SK-N-SH treated with all-trans-retinoic acid at 6 μM for 48 hours (cell line): ENCODE results near the gene FAM90A26.
"Not testable (repeated sequence)": the region's sequence is repeated elsewhere in the genome, so short reads cannot be mapped to it uniquely, and the experiment has no call there.

Experiments used
- ATAC-seq: fragments of 200-7000 bp; cut with Tn5 transposase; 3 replicates; pipeline ENCODE4 v1.9.1; 2020; ENCODE audit warnings: mild to moderate bottlenecking, moderate library complexity
- BACH2 ChIP-seq: fragments of 250-450 bp; sonication (Bioruptor Pico); IDR thresholded peaks from 2 replicates; pipeline ENCODE4 v1.9.0; 2021; ENCODE audit warnings: mild to moderate bottlenecking, borderline replicate concordance

Gene FAM90A26

DNA sequence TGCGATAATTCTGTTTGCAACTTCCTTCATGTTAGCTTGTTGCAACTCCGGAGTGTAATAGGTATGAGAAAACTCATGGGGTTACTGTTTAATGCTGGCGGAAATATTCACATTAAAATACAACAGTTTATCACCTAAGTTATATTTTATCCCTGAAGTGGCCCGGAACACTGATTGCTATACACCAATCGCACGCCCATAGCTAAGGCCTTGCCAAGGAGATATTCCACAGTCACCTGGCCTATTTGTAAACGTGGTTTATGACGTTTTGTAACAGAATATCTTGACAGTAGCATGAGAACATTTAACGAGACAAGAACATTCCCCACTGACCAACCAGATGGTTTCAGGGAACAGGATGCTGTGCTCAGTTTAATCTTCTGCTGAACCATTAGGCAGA, 23.2 kb upstream of the FAM90A26 start:
- no peak for TF ChIP-seq BACH2
- ATAC-seq, result no peak

GRCh38 chr4:9147368-9147767, 22.8 kb upstream of the FAM90A26 start:
- not testable (repeated sequence) for ATAC-seq

- not testable (repeated sequence) for ATAC-seq
Measured at GRCh38 chr4:9148611-9149409, 21.4 kb upstream of the FAM90A26 start.

DNA sequence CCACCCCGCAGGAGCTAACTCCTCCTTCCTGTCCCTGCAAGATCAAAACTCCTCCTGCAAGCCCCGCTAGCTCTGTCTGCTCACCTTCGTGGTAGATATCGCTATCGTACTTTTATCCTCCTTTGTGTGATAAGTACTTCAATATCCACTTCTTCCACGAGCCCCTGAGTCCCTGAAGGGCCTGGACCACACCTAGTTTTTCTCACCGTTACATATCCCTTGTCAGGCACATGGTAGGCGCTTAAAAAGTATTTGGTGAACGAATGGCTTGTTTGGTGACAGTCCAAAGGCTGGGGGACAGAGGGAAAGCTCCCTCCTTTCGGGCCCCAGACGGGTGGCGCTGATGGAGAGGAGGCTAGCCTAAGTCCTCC, 18.4 kb upstream of the FAM90A26 start:
- not testable (repeated sequence) for ATAC-seq

DNA sequence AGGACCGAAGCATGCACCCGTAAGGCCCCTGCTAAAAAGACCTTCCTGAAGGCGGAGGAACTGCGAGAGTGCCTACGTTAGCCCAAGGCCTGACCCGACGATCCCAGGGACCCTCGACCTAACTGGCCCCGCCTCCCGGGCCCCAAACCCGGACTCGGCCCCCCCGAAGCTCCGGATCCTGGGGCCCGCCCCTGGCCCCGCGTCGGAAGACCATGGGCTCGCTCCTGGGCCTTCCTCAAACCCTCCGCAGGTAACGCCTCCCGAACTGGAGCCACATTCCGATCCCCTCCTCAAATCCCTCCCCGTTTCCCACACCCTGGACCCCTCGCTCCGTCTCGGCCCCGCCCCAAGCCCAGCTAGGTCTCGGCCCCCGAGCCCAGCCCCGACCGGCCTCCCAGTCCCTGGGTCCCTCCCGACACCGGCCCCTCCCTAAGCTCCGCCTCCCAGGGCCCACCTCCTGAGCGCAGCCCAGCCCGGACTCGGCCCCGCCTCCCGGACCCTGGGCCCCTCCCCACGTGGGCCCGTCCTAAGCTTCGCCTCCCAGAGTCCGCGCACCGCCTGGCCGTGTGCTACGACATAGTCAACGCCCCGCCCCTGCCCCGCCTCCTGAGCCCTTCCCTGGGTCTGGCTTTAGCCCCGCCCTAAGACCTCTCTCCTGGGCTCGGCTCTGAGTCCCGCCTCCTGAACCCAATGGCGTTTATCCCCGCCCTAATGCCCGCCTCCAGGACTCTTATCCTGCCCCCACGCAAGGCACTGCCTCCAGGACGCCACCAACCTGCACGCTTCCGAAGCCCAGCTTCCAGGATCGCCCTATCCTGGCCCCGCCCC, 17.8 kb upstream of the FAM90A26 start:
- peak; percentile 91 for ATAC-seq

DNA sequence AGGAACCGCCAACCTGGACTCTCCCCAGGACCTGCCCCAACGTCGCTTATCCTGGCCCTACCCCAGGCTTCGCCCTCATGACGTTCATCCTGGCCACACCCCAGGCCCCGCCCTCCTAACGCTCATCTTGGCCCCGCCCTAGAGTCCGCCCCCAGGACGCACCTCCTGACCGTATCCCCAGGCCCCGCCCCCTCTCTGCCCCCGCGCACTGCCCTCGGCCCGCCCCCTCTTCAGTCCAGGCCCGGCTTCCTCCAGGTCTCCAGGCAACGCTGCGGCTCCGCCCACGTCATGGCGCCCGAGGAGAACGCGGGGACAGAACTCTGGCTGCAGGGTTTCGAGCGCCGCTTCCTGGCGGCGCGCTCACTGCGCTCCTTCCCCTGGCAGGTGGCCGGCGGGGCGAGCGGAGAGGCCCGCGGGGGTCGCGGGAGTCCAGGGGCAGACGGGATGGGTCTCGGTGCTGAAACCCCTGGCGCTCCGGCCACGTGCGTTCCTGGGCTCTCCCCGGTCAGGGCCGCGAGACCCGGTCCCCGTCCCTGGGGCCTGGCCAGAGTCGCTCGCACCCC, 17.1 kb upstream of the FAM90A26 start:
- ATAC-seq, result peak; percentile 100

DNA sequence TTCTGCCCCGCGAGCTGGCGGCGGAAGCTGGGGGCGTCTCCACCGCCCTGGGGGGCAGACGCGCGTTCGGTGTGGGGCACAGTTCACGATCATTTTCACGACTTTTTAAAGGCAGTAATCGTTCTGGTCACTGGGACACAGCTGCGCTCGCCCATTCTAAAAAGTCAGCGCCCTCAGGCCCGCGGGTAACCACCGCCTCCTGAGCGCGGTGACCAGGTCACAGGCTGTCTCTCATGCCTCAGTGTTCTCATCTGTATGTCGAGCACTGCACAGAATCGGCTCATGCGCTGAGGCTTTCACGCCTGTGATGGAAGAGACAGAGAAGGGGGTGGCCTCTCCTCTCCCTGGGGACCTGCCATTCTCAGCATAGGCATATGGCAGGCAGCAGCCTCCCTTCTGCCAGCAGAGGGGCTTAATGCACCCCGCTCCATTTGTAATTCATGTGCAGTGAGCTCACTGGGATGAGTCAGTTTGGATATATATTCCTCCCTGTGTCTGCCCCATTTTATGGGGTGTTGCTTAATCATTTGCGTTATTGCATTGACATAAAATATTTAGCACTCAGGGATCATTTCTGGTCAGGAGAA, 16.5 kb upstream of the FAM90A26 start:
- not testable (repeated sequence) for ATAC-seq

DNA sequence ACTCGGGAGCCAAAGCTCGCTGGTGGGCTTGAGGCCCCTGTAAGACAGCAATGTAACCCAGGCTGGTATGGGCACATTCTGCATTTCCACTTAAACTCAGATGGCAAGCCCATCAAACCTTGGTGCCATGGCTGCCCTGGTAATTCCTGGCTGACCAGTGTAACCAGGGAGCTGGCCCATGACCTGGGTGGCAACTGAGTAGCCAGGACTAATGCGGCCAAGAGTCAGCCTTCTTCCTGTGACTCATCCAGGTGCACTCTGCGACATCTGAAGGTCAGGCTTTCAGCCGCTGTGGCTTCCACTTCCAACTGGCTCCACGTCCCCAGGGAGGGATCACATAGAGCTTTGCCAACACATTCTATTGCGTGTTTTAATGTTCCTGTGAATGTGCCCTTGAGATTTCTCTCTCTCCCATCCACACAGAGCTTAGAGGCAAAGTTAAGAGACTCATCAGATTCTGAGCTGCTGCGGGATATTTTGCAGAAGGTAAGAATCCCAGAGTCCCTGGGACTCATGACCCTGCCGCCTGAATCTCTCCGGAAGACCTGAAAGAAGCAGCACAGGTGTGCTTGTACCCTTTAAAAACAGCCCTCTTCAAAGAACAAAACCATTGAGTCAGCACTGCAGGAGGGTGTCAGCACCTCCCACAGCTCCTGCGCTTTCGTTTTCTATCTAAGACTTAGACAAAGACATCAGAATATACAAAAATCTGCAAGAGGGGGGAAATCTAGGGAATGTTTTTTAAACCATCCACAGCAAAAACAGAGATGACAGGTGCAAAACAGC, 14.9 kb upstream of the FAM90A26 start:
- ATAC-seq, result not testable (repeated sequence)

- ATAC-seq, result not testable (repeated sequence)
Measured at GRCh38 chr4:9158392-9158791, 11.8 kb upstream of the FAM90A26 start.

GRCh38 chr4:9160046-9160445, 10.2 kb upstream of the FAM90A26 start:
- not testable (repeated sequence) for ATAC-seq

GRCh38 chr4:9165990-9166389, 4.2 kb upstream of the FAM90A26 start:
- not testable (repeated sequence) for ATAC-seq

DNA sequence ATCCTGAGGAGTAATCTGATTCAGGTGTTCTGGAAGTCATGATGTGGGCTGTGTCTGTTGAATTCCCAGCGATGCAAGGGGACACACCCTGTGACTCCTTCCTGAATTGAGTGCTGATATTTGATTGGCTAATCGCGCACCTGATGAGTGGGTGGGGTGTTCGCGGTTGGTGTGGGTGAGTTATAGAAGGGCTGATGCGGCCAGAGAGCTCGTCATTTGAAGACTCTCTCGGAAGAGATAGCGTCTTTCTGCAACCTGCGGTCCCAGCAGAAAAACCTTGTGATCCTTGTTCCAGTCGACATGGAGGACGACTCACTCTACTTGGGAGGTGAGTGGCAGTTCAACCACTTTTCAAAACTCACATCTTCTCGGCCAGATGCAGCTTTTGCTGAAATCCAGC, 40.1 kb downstream of the FAM90A26 start, which contains the start of gene USP17L10:
USP17L10 (plus strand) TSS at position 301 of the 400 bp plus-strand sequence; CDS start at position 301, 0 bp downstream.
- not testable (repeated sequence) for ATAC-seq

- not testable (repeated sequence) for ATAC-seq
Measured at GRCh38 chr4:9214701-9215100, 44.5 kb downstream of the FAM90A26 start.

DNA sequence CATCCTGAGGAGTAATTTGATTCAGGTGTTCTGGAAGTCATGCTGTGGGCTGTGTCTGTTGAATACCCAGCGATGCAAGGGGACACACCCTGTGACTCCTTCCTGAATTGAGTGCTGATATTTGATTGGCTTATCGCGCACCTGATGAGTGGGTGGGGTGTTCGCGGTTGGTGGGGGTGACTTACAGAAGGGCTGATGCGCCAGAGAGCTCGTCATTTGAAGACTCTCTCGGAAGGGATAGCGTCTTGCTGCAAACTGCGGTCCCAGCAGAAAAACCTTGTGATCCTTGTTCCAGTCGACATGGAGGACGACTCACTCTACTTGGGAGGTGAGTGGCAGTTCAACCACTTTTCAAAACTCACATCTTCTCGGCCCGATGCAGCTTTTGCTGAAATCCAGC, 44.9 kb downstream of the FAM90A26 start, which contains the start of gene USP17L11:
USP17L11 (plus strand) TSS at position 301 of the 400 bp plus-strand sequence; CDS start at position 301, 0 bp downstream.
- ATAC-seq, result not testable (repeated sequence)

- ATAC-seq, result not testable (repeated sequence)
Measured at GRCh38 chr4:9219852-9220251, 49.6 kb downstream of the FAM90A26 start, which contains the start of gene USP17L12. TSS of gene USP17L12 (plus strand) at chr4:9220152. CDS start at chr4:9220152, 0 bp downstream.

GRCh38 chr4:9224596-9224995, 54.4 kb downstream of the FAM90A26 start, which contains the start of gene USP17L13:
TSS of gene USP17L13 (plus strand) at chr4:9224896. CDS start at chr4:9224896, 0 bp downstream.
- not testable (repeated sequence) for ATAC-seq
